GM18526 (cell line): ENCODE data around the gene ASNSD1.

ENCODE experiments used
- POLR2A ChIP-seq: IDR thresholded peaks from 3 replicates; pipeline ENCODE4 v1.6.1; 2011; ENCODE audit not compliant: insufficient read length; ENCODE audit errors: extremely low read depth

Gene ASNSD1

DNA sequence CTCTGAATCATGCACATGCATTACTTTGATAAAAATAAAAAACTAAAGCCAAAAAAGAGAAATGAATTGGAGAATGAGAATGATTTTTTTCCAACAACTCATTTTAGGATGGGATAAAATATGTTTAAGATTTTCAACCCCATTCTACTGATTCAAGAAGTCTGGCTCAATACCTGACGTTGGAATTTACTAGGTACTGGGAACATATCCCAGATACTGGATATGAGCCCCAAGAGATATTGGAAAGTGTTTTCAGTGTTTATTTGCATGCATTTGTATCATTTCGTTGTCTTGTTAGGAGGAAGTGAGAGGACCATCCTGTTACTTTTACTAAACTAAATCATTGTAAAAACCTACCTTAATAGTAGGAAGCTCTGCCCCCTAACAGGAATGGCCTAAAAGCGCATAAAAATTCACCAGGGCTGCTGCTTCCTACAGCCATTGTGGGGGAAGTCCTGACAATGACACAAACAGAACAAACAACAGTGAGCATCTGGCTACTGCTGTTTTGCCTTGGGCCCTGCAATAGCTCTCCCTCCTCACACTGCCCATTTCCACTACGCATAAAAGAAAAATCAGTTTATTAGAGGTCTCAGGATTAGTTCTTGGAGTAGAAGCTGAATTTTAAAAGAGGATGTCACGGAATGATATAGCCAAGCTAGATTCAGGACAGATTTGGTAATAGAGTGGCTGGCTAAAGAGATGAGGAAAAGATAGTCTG, 48.4 kb downstream of the ASNSD1 start:
- TF ChIP-seq POLR2A, result no peak

DNA sequence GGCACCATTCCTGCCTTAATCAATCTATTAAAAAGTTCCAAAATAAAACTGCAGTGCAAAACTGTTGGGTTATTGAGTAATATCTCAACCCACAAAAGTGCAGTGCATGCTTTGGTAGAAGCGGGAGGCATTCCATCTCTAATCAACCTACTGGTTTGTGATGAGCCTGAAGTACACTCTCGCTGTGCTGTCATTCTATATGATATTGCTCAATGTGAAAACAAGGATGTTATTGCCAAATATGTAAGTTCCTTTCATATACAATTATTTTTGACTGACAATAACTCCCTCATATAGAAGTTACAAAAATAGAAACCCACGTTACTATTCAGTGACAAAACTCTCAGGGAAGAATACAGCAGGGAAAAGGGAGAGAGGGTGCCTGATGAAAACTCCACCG, 58.3 kb downstream of the ASNSD1 start:
- TF ChIP-seq POLR2A, result no peak
